PC-3 (cell line): Measurements from ENCODE around the gene CDH11.

Experiments used
- CTCF ChIP-seq: fragments of 300-600 bp; sonication (generic); conservative IDR thresholded peaks from 2 replicates; pipeline ENCODE4 v1.5.1; 2017; ENCODE audit warnings: antibody characterized with exemption, low read depth, mild to moderate bottlenecking, low read length
- EZH2 ChIP-seq: fragments of 300-600 bp; sonication (generic); IDR thresholded peaks from one replicate; pipeline ENCODE4 v1.6.1; 2017; ENCODE audit warnings: antibody characterized with exemption, mild to moderate bottlenecking, low read length; ENCODE audit not compliant: unreplicated experiment
- EZH2phosphoT487 ChIP-seq: fragments of 300-600 bp; sonication (generic); IDR thresholded peaks from 2 replicates; pipeline ENCODE4 v1.6.1; 2018; ENCODE audit warnings: mild to moderate bottlenecking, antibody characterized with exemption, low read length, borderline replicate concordance

- TF ChIP-seq CTCF (no peak), EZH2 (no peak), EZH2phosphoT487 (no peak)
These were observed 196.7 kb downstream of the CDH11 start for GRCh38 chr16:64925166-64925565.
